Measurements from ENCODE around the gene CRYBA1. TPM values are rescaled to one million over a fixed set of nuclear protein-coding genes. Genes with fewer than 3 reads are reported as not detected.

The CRYBA1 gene
- total RNA-seq, 2 donors from 2014 or later = not detected

DNA sequence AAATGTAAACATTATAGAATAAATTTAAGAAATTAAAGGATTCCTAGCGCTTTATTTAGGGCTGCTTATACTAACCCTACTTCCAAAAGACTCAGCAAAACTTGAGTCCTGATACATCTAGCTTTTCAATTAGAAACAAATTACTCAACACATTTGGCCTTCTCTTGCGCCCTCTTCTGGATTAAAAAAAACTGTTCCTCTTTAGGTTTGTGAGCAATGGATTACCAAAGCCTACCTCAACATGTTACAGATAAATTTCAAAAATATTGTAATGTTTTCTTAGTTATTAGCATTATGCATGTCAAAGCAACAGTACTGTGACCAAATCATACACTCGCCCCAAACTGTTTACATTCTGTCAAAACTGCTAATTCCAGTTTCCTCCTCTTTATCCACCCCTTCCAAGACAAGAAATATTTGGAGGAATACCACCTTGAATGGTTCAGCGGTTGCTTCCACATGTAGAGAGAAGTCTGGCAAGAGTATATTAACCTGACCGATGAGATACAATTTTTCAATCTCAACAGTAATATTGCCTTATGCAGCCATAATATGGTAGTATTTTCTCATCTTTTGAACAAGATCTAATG lies 44.6 kb downstream of the CRYBA1 start:
- no peaks in the 10 kb centered on the region for H3K27me3 ChIP-seq (replicated peaks; ENCODE audit: insufficient read depth)
- H3K4me3 ChIP-seq = peak overlapping the region; percentile 72 to 92
- peaks cover 6% of the 10 kb centered on the region for H3K4me1 ChIP-seq (replicated peaks)
- whole genome bisulfite sequencing = 12% methylated on average over 5 of the region's 5 CpGs
- peak; percentile 48 for DNase-seq (ENCODE audit: low spot score)
- peak; percentile 63 for TF ChIP-seq POLR2AphosphoS5 (IDR thresholded peaks at IDR 0.05)
- TF ChIP-seq POLR2A (IDR thresholded peaks at IDR 0.05) = no peak
- TF ChIP-seq, protein P1, sequence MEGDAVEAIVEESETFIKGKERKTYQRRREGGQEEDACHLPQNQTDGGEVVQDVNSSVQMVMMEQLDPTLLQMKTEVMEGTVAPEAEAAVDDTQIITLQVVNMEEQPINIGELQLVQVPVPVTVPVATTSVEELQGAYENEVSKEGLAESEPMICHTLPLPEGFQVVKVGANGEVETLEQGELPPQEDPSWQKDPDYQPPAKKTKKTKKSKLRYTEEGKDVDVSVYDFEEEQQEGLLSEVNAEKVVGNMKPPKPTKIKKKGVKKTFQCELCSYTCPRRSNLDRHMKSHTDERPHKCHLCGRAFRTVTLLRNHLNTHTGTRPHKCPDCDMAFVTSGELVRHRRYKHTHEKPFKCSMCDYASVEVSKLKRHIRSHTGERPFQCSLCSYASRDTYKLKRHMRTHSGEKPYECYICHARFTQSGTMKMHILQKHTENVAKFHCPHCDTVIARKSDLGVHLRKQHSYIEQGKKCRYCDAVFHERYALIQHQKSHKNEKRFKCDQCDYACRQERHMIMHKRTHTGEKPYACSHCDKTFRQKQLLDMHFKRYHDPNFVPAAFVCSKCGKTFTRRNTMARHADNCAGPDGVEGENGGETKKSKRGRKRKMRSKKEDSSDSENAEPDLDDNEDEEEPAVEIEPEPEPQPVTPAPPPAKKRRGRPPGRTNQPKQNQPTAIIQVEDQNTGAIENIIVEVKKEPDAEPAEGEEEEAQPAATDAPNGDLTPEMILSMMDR (IDR thresholded peaks at IDR 0.05) = peak; percentile 35 to 83 (median 70)
- H3K27ac ChIP-seq = peak overlapping the region; percentile 92 to 99
- intact Hi-C loops (cut with DNase I) = loop anchor here (5.0 kb wide), 1 partner anchor 39 kb away; no protein-coding TSS in a partner anchor
- peaks cover 0 to 6% of the 10 kb centered on the region in 2 donors for H3K36me3 ChIP-seq
- no peaks in the 10 kb centered on the region for H3K9me3 ChIP-seq

- under 1% methylated on average over 37 of the region's 77 CpGs for WGBS
- Histone ChIP-seq H3K27me3 (replicated peaks; ENCODE audit: insufficient read depth) (no peaks in the 10 kb centered on the region), H3K27ac (peak overlapping the region; percentile 92 to 99), H3K4me3 (peak overlapping the region; percentile 72 to 92), H3K4me1 (replicated peaks) (peaks cover 6% of the 10 kb centered on the region), H3K9me3 (no peaks in the 10 kb centered on the region), H3K36me3 (peaks cover 0 to under 1% of the 10 kb centered on the region in 2 donors)
- peak; percentile 66 for DNase-seq (ENCODE audit: low spot score)
- no peak for TF ChIP-seq POLR2A (IDR thresholded peaks at IDR 0.05)
- TF ChIP-seq, protein P1 (IDR thresholded peaks at IDR 0.05) = no peak
- peak; percentile 40 for TF ChIP-seq POLR2AphosphoS5 (IDR thresholded peaks at IDR 0.05)
- intact Hi-C loops (cut with DNase I) = loop anchor here (2.0 to 5.0 kb wide), 2 partner anchors 40 to 144 kb away; no protein-coding TSS in a partner anchor
Observed at GRCh38 chr17:29292071-29292991, 45.7 kb downstream of the CRYBA1 start.

DNA sequence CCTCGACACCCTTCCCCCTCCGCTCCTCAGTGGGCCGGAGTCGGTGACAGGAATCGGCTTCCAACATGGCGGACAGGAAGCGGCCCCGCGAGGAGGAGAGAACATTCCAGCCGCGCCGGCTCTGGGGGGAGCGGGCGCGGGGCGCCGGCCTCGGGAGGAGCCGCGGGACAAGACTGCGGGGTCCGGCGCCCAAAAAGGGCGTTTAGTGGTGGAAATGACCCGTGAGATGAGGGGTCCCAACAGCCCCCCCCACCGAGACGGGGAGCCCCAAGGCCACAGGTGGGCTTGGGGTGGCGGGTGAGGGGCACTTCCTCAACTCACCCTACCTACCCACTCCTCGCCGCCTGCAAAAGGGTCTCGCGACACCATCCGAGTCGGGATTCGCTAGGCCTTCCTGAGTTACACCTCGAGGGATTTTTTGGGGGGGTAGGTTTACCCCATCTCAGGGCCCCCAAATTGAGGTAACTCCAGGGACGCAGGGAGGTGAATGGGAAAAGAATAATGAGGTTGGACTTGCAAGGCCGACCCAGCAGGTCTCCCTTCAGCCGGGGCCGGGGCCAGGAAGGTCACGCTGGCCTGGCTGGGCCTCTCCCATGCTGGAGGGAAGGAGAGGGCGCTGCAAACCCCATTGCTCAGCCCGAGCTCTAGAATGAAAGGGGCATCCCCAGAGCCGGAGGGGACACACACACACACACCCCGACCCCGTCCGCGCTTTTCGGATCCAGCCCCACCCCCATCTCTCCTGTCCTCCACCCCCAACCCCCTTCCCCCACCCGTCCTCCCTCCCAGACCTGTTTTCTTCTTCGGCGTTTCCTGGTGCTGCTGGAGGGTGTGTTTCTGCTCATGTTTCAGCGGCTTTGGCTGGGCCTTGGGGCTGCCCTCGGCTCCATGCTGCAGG lies 46.6 kb downstream of the CRYBA1 start:
- TF ChIP-seq POLR2AphosphoS5 (IDR thresholded peaks at IDR 0.05) (no peak), POLR2A (IDR thresholded peaks at IDR 0.05) (peak; percentile 19)
- no peaks in the 10 kb centered on the region for H3K27me3 ChIP-seq (replicated peaks; ENCODE audit: insufficient read depth)
- peak overlapping the region; percentile 72 to 92 for H3K4me3 ChIP-seq
- DNase-seq (ENCODE audit: low spot score) = peak; percentile 37
- intact Hi-C loops (cut with DNase I) = loop anchor here (2.0 to 5.0 kb wide), 2 partner anchors 41 to 144 kb away; no protein-coding TSS in a partner anchor
- H3K4me1 ChIP-seq (replicated peaks) = peaks cover 6% of the 10 kb centered on the region
- no peaks in the 10 kb centered on the region for H3K9me3 ChIP-seq
- H3K36me3 ChIP-seq = no peaks in the 10 kb centered on the region
- WGBS = under 1% methylated on average over 54 of the region's 54 CpGs
- peak overlapping the region; percentile 92 to 99 for H3K27ac ChIP-seq

DNA sequence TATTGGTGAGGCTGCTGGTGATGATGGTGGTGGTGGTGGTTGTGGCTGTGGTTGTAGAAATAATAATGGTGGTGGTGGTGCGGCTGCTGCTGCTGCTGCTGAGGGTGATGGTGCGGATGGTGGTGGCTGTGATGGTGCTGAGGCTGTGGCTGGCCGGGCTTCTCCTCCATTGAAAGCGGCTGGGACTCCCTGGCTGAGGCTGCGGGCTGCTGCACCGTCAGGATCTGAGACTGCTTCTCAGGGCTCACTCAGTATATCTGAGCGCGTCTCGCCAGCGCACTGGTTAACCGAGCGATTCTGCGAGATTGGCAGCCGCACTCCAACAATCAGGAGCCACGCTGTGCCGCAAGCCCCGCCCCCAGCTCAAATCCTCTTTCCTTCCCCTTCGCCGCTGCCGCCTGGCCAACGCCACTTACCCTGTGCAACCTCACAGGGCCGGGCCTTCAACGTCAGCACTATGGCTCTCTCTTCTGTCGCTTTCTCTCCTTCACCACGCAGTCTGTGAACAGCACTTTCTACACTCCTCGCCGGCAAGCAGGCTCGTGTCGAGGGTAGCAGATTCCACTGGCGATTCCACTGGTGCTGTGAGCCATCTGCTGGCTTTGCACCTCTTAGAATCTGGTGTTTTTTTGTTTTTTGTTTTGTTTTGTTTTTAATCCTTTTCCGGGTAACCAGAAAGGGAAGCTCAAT lies 47.4 kb downstream of the CRYBA1 start, which contains the start of gene NUFIP2:
Gene NUFIP2, minus strand, starts transcription at position 259 of the 690 bp plus-strand sequence. Its CDS starts 89 bp downstream, at position 170.
- peaks cover 6% of the 10 kb centered on the region for H3K4me1 ChIP-seq (replicated peaks)
- TF ChIP-seq, protein P1 (IDR thresholded peaks at IDR 0.05) = peak in 3 of 4 experiments; percentile 6 to 30 (median 13)
- peak; percentile 100 for TF ChIP-seq POLR2A (IDR thresholded peaks at IDR 0.05)
- peak; percentile 100 for TF ChIP-seq POLR2AphosphoS5 (IDR thresholded peaks at IDR 0.05)
- DNase-seq (ENCODE audit: low spot score) = peak; percentile 100
- WGBS = 0% methylated on average over 31 of the region's 31 CpGs
- peak within 1 kb of the TSS; percentile 72 to 92 for H3K4me3 ChIP-seq
- no peaks in the 10 kb centered on the region for H3K36me3 ChIP-seq
- no peaks in the 10 kb centered on the region for H3K27me3 ChIP-seq (replicated peaks; ENCODE audit: insufficient read depth)
- no peaks in the 10 kb centered on the region for H3K9me3 ChIP-seq
- intact Hi-C loops (cut with DNase I) = loop anchor here (2.0 to 5.0 kb wide), 2 partner anchors 42 to 145 kb away; no protein-coding TSS in a partner anchor
- peak within 1 kb of the TSS; percentile 92 to 99 for H3K27ac ChIP-seq
